LoVo (cell line): Measurements from ENCODE around the gene AP4S1.

Experiments
- DNase-seq: peaks from one replicate; pipeline ENCODE4 v3.0.0-alpha.2; 2016; ENCODE audit warnings: low spot score

Gene AP4S1

DNA sequence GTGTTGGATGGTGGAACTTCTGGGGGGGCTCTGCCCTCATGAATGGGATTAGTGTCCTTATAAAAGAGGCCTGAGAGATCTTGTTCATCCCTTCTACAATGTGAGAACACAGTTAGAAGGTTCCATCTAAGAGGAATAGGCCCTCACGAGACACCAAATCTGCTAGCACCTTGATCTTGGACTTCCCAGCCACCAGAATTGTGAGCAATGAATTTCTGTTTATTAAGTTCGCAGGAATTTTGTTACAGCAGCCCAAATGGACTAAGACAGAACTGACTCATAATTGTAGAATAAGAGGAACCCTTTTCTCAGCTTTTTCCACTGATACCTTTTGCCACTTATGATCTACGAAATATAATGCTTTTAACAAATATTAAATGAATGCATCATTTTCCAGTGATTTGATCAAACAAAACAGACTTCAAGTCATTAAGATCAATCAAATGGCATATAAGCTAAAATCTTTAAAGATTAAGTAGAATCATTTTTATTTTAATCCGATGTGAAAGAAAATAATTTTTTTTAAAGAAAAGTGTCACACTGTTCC, 113.9 kb downstream of the AP4S1 start:
- no peak for DNase-seq

DNA sequence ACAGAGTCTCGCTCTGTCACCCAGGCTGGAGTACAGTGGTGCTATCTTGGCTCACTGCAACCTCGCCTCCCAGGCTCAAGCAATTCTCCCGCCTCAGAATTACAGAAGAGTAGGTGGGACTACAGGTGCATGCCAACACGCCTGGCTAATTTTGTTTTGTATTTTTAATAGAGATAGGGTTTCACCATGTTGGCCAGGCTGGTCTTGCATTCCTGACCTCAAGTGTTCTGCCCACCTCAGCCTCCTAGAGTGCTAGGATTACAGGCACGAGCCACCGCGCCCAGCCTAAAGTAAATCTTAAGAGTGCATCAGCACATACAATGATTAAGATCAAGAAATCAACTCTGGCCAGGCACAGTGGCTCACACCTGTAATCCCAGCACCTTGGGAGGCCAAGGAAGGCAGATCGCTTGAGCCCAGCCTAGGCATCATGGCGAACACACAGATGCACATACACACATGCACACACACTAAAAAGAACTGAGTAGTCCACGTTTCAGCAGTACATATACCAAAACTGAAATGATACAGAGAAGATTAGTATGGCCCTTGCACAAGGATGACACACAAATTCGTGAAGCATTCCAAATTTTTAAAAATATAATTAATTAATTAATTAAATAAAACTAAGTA, 117.1 kb downstream of the AP4S1 start:
- no peak for DNase-seq
